Kidney epithelial cell (primary cell): ENCODE data around the gene DIAPH3. TPM values are rescaled to one million over a fixed set of nuclear protein-coding genes. Genes with fewer than 3 reads are reported as not detected.

Experiments
- DNase-seq: peaks from one replicate; pipeline ENCODE4 v3.0.0-alpha.2; 2010; ENCODE audit warnings: low read depth
- H3K27me3 ChIP-seq: 2 replicates; pipeline ENCODE4 v1.6.0; 2011; ENCODE audit warnings: low read length; ENCODE audit not compliant: control insufficient read depth, insufficient read depth
- H3K36me3 ChIP-seq: 2 replicates; pipeline ENCODE4 v1.5.1; 2011; ENCODE audit warnings: low read length; ENCODE audit not compliant: control insufficient read depth, insufficient read depth
- H3K4me3 ChIP-seq: 2 replicates; pipeline ENCODE4 v1.5.1; 2011; ENCODE audit warnings: low read depth, mild to moderate bottlenecking, control low read depth, low read length
- total RNA-seq: library from RNA; depleted of rRNA; stranded (reverse); fragments of >200 nt; gene quantifications from 2 replicates; pipeline ENCODE4 v1.2.3, GENCODE V29; 2015
- TF ChIP-seq, protein P1 (sequence below): IDR thresholded peaks from 2 replicates; pipeline ENCODE4 v1.5.1; 2011; ENCODE audit warnings: mild to moderate bottlenecking, moderate library complexity, low read length, control low read depth, inconsistent platforms; ENCODE audit not compliant: insufficient read depth, poor library complexity, severe bottlenecking

Gene DIAPH3
- total RNA-seq, 1 donor from 2014 or later, result 7.5 TPM

DNA sequence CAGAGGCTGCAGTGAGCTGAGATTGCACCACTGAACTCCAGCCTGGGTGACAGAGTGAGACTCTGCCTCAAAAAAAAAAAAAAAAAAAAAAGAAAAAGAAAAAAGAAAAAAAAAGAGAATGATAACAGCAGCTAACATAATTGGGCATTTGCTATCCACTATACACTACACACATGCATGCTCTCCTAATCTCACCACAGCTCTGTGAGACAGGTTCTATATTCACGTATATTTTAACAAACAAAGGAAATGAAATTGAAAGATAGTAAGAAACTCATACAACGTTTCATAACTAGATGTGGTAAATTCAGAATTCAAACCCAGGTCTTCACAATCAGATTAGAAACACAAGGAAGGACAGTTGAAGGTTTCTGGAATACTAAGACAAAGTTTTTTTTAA is 265.7 kb downstream of the DIAPH3 start:
- no peak overlapping the region for H3K4me3 ChIP-seq
- no peaks in the 10 kb centered on the region for H3K27me3 ChIP-seq
- no peak for DNase-seq
- TF ChIP-seq, protein P1, sequence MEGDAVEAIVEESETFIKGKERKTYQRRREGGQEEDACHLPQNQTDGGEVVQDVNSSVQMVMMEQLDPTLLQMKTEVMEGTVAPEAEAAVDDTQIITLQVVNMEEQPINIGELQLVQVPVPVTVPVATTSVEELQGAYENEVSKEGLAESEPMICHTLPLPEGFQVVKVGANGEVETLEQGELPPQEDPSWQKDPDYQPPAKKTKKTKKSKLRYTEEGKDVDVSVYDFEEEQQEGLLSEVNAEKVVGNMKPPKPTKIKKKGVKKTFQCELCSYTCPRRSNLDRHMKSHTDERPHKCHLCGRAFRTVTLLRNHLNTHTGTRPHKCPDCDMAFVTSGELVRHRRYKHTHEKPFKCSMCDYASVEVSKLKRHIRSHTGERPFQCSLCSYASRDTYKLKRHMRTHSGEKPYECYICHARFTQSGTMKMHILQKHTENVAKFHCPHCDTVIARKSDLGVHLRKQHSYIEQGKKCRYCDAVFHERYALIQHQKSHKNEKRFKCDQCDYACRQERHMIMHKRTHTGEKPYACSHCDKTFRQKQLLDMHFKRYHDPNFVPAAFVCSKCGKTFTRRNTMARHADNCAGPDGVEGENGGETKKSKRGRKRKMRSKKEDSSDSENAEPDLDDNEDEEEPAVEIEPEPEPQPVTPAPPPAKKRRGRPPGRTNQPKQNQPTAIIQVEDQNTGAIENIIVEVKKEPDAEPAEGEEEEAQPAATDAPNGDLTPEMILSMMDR, result no peak
- H3K36me3 ChIP-seq, result no peaks in the 10 kb centered on the region

DNA sequence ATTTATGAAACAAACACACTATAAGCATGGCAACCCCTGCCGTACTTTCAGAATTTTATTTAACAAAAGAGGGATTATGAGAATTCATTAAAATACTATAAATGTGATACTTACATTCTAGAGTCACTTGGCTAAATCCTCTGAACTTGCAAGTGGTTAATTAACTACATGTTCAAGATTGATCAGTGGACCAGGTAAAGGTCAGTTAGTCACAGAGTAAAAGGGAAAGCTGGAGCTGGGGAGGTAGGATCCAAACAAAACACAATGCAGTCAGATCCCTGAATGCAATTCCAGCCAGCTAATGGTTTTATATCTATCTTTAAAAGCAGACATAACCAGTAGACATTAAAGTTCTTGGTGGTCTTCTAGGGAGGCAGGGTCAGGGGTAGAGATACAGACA is 270.5 kb downstream of the DIAPH3 start:
- TF ChIP-seq, protein P1, result no peak
- DNase-seq, result peak; percentile 14
- H3K27me3 ChIP-seq, result no peaks in the 10 kb centered on the region

DNA sequence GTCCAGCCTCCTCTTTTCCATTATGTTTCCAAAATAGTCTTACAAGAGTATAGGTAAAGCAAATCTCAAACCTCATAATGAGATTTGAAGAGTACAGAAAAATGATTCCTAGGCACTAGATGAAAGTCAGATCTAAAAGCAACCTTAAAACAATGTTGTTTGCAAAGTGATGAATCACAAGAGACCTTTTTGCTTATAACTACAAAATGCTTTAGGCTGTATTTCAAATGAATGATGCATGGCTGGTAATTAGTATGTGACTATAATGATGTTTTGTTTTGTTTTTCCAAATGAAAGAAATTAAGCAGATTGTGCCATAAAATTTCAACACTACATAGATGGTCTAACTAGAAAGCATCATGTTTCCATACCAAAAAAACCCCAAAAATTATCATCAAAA is 272.7 kb downstream of the DIAPH3 start:
- H3K27me3 ChIP-seq, result no peaks in the 10 kb centered on the region
- no peak overlapping the region for H3K4me3 ChIP-seq
- no peak for DNase-seq
- H3K36me3 ChIP-seq, result no peaks in the 10 kb centered on the region
- TF ChIP-seq, protein P1, result no peak

More for the DNA sequence above, 270.5 kb downstream of the DIAPH3 start:
- Histone ChIP-seq H3K36me3 (no peaks in the 10 kb centered on the region), H3K4me3 (no peak overlapping the region)

DNA sequence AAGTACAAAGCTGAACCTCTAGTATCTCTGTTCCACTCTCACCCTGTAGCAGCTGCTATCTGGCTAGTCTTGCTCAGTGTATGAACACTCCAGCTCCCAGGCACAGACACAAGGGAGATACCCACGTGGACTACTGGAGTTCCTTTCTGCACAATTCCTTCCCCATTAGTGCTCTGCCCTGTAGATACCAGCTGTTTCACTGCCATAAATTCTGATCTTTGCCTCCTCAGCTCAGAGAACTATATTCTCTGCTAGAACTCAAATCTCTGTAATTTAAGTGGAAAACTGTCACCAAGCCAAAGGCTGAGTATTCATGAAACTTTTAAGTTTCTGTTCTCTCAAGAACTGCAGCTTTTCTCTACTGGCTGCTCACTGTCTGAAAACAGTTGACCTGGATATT is 273.7 kb downstream of the DIAPH3 start:
- no peak for DNase-seq
- no peaks in the 10 kb centered on the region for H3K36me3 ChIP-seq
- H3K4me3 ChIP-seq, result no peak overlapping the region
- no peaks in the 10 kb centered on the region for H3K27me3 ChIP-seq
- TF ChIP-seq, protein P1, result no peak

DNA sequence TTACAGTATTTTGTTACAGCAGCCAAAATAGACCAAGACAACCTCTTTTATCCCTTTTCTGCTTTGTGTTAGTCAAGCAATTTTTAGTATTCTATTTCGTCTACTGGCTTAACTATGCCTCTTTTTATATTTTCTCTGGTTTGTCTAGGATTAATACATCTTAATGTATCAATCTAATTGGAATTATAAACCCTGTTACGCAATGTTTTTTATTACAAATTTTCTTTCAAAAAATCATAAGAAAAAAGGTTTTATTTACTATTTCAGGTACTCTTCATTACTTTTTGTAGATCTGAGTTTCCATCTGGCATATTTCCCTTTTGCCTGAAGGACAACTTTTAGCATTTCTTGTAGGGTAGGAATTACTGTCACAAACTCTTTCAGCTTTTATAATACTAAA is 275.3 kb downstream of the DIAPH3 start:
- no peak overlapping the region for H3K4me3 ChIP-seq
- no peak for DNase-seq

DNA sequence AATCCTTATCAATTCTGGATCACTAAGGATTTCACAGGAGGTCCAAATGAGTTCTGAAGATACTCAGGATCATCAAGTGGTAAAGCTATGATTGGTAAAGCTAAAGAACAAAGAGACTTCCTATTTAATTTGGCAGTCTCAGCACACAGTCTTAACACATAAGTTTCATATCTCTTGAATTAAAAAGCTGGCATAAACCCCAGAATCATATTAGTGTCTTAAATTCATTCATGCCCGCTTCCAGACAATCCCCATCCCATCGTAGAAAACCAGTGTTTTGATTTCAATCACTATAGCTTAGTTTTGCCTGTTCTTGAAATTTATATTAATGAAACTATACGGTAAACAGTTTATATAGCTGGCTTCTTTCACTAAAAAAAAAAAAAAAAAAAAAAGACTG is 278.7 kb downstream of the DIAPH3 start:
- DNase-seq, result no peak
- H3K4me3 ChIP-seq, result no peak overlapping the region
- TF ChIP-seq, protein P1, result no peak
- no peaks in the 10 kb centered on the region for H3K27me3 ChIP-seq
- no peaks in the 10 kb centered on the region for H3K36me3 ChIP-seq

More for the DNA sequence above, 275.3 kb downstream of the DIAPH3 start:
- Histone ChIP-seq H3K27me3 (no peaks in the 10 kb centered on the region), H3K36me3 (no peaks in the 10 kb centered on the region)
- TF ChIP-seq, protein P1, result no peak
